Endothelial cell (in vitro differentiated cells): ENCODE results near the gene PHRF1. TPM values are rescaled to one million over a fixed set of nuclear protein-coding genes. Genes with fewer than 3 reads are reported as not detected.
A peak's percentile ranks its signal among the peaks of the same experiment; 100 is the strongest.

ENCODE experiments used
- DNase-seq: peaks from one replicate; pipeline ENCODE4 v3.0.0; 2021; ENCODE audit warnings: low spot score
- H3K27ac Mint-ChIP-seq: one replicate; pipeline ENCODE4 v1.8.0; 2021; ENCODE audit warnings: mixed read lengths, inconsistent platforms; ENCODE audit not compliant: unreplicated experiment
- H3K27me3 Mint-ChIP-seq: one replicate; pipeline ENCODE4 v1.8.0; 2021; ENCODE audit warnings: mild to moderate bottlenecking, moderate library complexity, mixed read lengths, inconsistent platforms; ENCODE audit not compliant: unreplicated experiment
- H3K36me3 Mint-ChIP-seq: one replicate; pipeline ENCODE4 v1.8.0; 2021; ENCODE audit warnings: mild to moderate bottlenecking, low read depth, mixed read lengths, inconsistent platforms; ENCODE audit not compliant: unreplicated experiment
- H3K4me1 Mint-ChIP-seq: one replicate; pipeline ENCODE4 v1.8.0; 2021; ENCODE audit warnings: mild to moderate bottlenecking, mixed read lengths, inconsistent platforms; ENCODE audit not compliant: unreplicated experiment
- H3K4me3 Mint-ChIP-seq: one replicate; pipeline ENCODE4 v1.8.0; 2021; ENCODE audit warnings: mild to moderate bottlenecking, mixed read lengths, inconsistent platforms; ENCODE audit not compliant: unreplicated experiment
- H3K9me3 Mint-ChIP-seq: one replicate; pipeline ENCODE4 v1.8.0; 2021; ENCODE audit warnings: mixed read lengths, inconsistent platforms; ENCODE audit not compliant: unreplicated experiment
- total RNA-seq: library from RNA; stranded (reverse); fragmentation: NEBNext Ultra II Directional; extraction: Animal tissue kit (Norgen Biotek cat#: 25700); gene quantifications from one replicate; pipeline ENCODE4 v1.2.1, GENCODE V29; 2021; ENCODE audit not compliant: unreplicated experiment
- TF ChIP-seq, protein P1 (sequence below): fragments of 200-600 bp; sonication (generic); IDR thresholded peaks from one replicate; pipeline ENCODE4 v1.5.0; 2021; ENCODE audit warnings: antibody characterized with exemption; ENCODE audit not compliant: unreplicated experiment

Gene PHRF1
- total RNA-seq, 1 donor from 2014 or later = 29.5 TPM

DNA sequence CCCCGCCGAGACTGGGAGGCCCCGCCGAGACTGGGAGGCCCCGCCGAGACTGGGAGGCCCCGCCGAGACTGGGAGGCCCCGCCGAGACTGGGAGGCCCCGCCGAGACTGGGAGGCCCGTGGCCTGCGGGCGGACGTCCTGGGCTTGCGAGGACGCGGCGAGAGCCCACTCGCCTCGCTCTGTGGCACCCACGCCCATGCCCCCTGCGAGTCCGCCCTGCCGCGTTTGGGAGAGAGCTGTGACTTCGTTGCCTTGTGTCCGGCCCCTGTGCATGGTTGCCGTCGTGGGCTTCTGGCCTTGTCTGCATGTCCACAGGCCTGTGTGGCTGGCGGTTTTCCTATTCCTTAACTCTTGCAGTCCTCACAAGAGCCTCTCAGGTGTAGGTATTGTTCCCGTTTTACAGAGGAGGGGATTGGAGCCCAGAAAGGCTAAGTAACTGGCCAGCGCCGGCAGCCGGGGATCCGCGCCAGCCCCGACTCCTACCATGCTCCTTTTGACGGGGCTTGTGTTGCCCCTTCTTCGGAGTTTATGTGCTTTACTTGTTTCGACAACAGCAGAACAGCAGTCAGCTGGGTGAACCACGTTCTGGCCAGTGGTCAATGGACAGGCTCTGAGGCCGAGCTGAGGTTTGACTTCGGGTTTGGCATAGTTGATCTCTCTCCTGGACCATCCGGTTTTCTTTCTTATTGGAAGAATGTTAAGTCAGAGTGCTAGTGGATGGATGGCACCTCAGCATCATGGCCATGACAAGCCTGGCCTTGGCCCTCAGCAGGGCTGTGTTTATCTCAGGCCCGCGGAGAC lies 741 bp downstream of the PHRF1 start:
- H3K27ac Mint-ChIP-seq = peak overlapping the region; percentile 88
- no peaks in the 10 kb centered on the region for H3K9me3 Mint-ChIP-seq
- H3K4me3 Mint-ChIP-seq = peak overlapping the region; percentile 97
- no peak for DNase-seq
- H3K27me3 Mint-ChIP-seq = peaks cover 15% of the 10 kb centered on the region
- H3K36me3 Mint-ChIP-seq = peaks cover 7% of the 10 kb centered on the region
- TF ChIP-seq, protein P1, sequence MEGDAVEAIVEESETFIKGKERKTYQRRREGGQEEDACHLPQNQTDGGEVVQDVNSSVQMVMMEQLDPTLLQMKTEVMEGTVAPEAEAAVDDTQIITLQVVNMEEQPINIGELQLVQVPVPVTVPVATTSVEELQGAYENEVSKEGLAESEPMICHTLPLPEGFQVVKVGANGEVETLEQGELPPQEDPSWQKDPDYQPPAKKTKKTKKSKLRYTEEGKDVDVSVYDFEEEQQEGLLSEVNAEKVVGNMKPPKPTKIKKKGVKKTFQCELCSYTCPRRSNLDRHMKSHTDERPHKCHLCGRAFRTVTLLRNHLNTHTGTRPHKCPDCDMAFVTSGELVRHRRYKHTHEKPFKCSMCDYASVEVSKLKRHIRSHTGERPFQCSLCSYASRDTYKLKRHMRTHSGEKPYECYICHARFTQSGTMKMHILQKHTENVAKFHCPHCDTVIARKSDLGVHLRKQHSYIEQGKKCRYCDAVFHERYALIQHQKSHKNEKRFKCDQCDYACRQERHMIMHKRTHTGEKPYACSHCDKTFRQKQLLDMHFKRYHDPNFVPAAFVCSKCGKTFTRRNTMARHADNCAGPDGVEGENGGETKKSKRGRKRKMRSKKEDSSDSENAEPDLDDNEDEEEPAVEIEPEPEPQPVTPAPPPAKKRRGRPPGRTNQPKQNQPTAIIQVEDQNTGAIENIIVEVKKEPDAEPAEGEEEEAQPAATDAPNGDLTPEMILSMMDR = no peak
- peaks cover 21% of the 10 kb centered on the region for H3K4me1 Mint-ChIP-seq

GRCh38 chr11:577611-577894 lies 1.3 kb downstream of the PHRF1 start:
- peaks cover 7% of the 10 kb centered on the region for H3K36me3 Mint-ChIP-seq
- TF ChIP-seq, protein P1 = no peak
- peaks cover 21% of the 10 kb centered on the region for H3K4me1 Mint-ChIP-seq
- H3K27me3 Mint-ChIP-seq = peaks cover 13% of the 10 kb centered on the region
- peak overlapping the region; percentile 88 for H3K27ac Mint-ChIP-seq
- no peaks in the 10 kb centered on the region for H3K9me3 Mint-ChIP-seq
- no peak for DNase-seq
- H3K4me3 Mint-ChIP-seq = peak overlapping the region; percentile 97

GRCh38 chr11:578276-579035 lies 2.2 kb downstream of the PHRF1 start:
- Mint-ChIP-seq H3K36me3 (peaks cover 7% of the 10 kb centered on the region), H3K4me3 (no peak overlapping the region), H3K4me1 (peaks cover 21% of the 10 kb centered on the region), H3K9me3 (no peaks in the 10 kb centered on the region), H3K27me3 (peaks cover 12% of the 10 kb centered on the region), H3K27ac (peak overlapping the region; percentile 42)
- DNase-seq = no peak
- TF ChIP-seq, protein P1 = no peak

- H3K27me3 Mint-ChIP-seq = peaks cover 5% of the 10 kb centered on the region
- no peak for DNase-seq
- TF ChIP-seq, protein P1 = no peak
- peaks cover 18% of the 10 kb centered on the region for H3K4me1 Mint-ChIP-seq
- no peak overlapping the region for H3K27ac Mint-ChIP-seq
- H3K4me3 Mint-ChIP-seq = no peak overlapping the region
- H3K36me3 Mint-ChIP-seq = peaks cover 4% of the 10 kb centered on the region
- no peaks in the 10 kb centered on the region for H3K9me3 Mint-ChIP-seq
Measured at GRCh38 chr11:579830-580601, 3.7 kb downstream of the PHRF1 start.
